ENCODE data around the gene CASKIN2.
"Not testable (repeated sequence)": the region's sequence is repeated elsewhere in the genome, so short reads cannot be mapped to it uniquely, and the experiment has no call there.

CASKIN2 gene

GRCh38 chr17:75456417-75457046, 58.8 kb downstream of the CASKIN2 start, which contains the start of gene TMEM94:
TMEM94 (plus strand) TSS chr17:75456635; CDS start chr17:75471906, 15,271 bp downstream.
- Mint-ChIP-seq H3K4me1 (peaks cover 24 to 35% of the 10 kb centered on the region in 2 donors), H3K27me3 (peaks cover 0 to 4% of the 10 kb centered on the region in 2 donors), H3K36me3 (no peaks in the 10 kb centered on the region), H3K4me3 (peak within 1 kb of the TSS; percentile 95 to 97), H3K27ac (peak within 1 kb of the TSS; percentile 93), H3K9me3 (no peaks in the 10 kb centered on the region)
- peak; percentile 92 for DNase-seq
- ATAC-seq (replicated peaks), result peak; percentile 98

- peak overlapping the region; percentile 95 to 97 for H3K4me3 Mint-ChIP-seq
These were observed 59.3 kb downstream of the CASKIN2 start for GRCh38 chr17:75456039-75456416.

GRCh38 chr17:75454672-75455071, 60.7 kb downstream of the CASKIN2 start:
- H3K4me3 Mint-ChIP-seq; H3K27me3 Mint-ChIP-seq; H3K27ac Mint-ChIP-seq; H3K36me3 Mint-ChIP-seq; H3K9me3 Mint-ChIP-seq; DNase-seq; ATAC-seq (replicated peaks): not testable (repeated sequence)
- peaks cover 21 to 31% of the 10 kb centered on the region in 2 donors for H3K4me1 Mint-ChIP-seq

More at GRCh38 chr17:75456039-75456416, 59.3 kb downstream of the CASKIN2 start:
- DNase-seq, result no peak
- peaks cover 24 to 35% of the 10 kb centered on the region in 2 donors for H3K4me1 Mint-ChIP-seq
- peak; percentile 19 to 27 for ATAC-seq (replicated peaks)
- peak overlapping the region; percentile 93 for H3K27ac Mint-ChIP-seq
- peaks cover 0 to 4% of the 10 kb centered on the region in 2 donors for H3K27me3 Mint-ChIP-seq
- no peaks in the 10 kb centered on the region for H3K36me3 Mint-ChIP-seq
- no peaks in the 10 kb centered on the region for H3K9me3 Mint-ChIP-seq

GRCh38 chr17:75454193-75454592, 61.1 kb downstream of the CASKIN2 start:
- Mint-ChIP-seq H3K36me3 (no peaks in the 10 kb centered on the region), H3K27me3 (peaks cover 0 to 4% of the 10 kb centered on the region in 2 donors), H3K27ac (peak overlapping the region; percentile 10), H3K4me3 (no peak overlapping the region), H3K9me3 (no peaks in the 10 kb centered on the region), H3K4me1 (peaks cover 21 to 27% of the 10 kb centered on the region in 2 donors)
- ATAC-seq (replicated peaks), result peak; percentile 14 to 22
- DNase-seq, result peak; percentile 3

- no peak for ATAC-seq (replicated peaks)
- H3K9me3 Mint-ChIP-seq, result no peaks in the 10 kb centered on the region
- H3K4me3 Mint-ChIP-seq, result no peak overlapping the region
- no peak for DNase-seq
- no peaks in the 10 kb centered on the region for H3K36me3 Mint-ChIP-seq
- no peak overlapping the region for H3K27ac Mint-ChIP-seq
- H3K4me1 Mint-ChIP-seq, result peaks cover 9% of the 10 kb centered on the region in 2 donors
- H3K27me3 Mint-ChIP-seq, result peaks cover 0 to 4% of the 10 kb centered on the region in 2 donors
These were observed 65.1 kb downstream of the CASKIN2 start for GRCh38 chr17:75450270-75450669.

Data from stimulated activated naive B cell treated with anti-CD40 and anti-IgM and Interleukin-4, amounts not matched to agents 10 μg/mL and 1 μg/mL and 100 μg/mL, for 72 hours (primary cell).